Heart left ventricle (tissue), 13 donors: ENCODE data around the gene COL28A1.

Experiments
- POLR2A ChIP-seq, 2 donors: fragments of 450-650 bp; IDR thresholded peaks; one replicate each; pipeline ENCODE4 v1.6.1; 2017; ENCODE audit warnings: antibody characterized with exemption in 2 of 2, mild to moderate bottlenecking in 2 of 2, moderate library complexity in 2 of 2
- TF ChIP-seq, protein P1 (sequence below), 12 donors: fragments of 200-600 bp; sonication (generic) in 4 of 12; IDR thresholded peaks; one replicate each; pipeline versions ENCODE4 v1.5.0 to v1.8.0; 2018 to 2022; ENCODE audit warnings: antibody characterized with exemption in 12 of 12, mild to moderate bottlenecking in 5 of 12
- donor health status: ischemic (EF 13 %, LVEDD 7.1; RV severe dilation, severe dysfunction).
- donor health status: DM: no; HTN: yes; CAD: no.
- donor health status: DM: no; HTN: no; CAD: no.
- donor health status: ischemic (EF 25% LVEDD 6.9; RV normal size, moderate dysfunction).
- donor health status: ischemic (EF 25% LVEDD 5.7; RV mildly dilated, moderate dysfunction).
- donor health status: ischemic (EF 35%, LVEDD 5.7; RV mildly dilated, moderate dysfunction).
- donor health status: nonischemic (EF 11% LVEDD 7.7; RV severe dilation, severe dysfunction).
- donor health status: DM: yes; HTN: yes; CAD: no.
- donor health status: PGD.
- donor health status: ischemic (EF 29% LVEDD 5.4; RV normal size, mild dysfunction).
- donor health status: nonischemic (EF 23%, LVEDD 6.1; RV moderate dilation, normal function).

DNA sequence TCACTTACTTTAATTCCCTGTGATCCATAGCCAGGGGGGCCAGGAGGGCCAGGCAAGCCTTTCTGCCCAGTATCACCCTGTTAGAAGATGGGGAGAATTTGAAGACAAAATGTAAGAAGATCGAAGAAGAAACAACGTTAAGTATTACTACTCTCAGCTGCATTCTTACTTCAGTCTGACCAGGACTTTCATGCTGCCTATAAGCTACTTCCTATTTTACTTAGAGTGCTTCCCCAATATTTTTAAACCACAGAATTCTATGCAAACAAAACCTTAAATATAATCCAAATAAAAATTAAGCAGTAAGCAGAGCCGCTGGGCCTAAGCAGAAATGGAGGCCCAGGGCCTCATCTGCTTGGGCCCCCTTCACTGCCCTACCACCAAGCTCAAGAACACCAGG is 117.8 kb downstream of the COL28A1 start:
- TF ChIP-seq, protein P1, sequence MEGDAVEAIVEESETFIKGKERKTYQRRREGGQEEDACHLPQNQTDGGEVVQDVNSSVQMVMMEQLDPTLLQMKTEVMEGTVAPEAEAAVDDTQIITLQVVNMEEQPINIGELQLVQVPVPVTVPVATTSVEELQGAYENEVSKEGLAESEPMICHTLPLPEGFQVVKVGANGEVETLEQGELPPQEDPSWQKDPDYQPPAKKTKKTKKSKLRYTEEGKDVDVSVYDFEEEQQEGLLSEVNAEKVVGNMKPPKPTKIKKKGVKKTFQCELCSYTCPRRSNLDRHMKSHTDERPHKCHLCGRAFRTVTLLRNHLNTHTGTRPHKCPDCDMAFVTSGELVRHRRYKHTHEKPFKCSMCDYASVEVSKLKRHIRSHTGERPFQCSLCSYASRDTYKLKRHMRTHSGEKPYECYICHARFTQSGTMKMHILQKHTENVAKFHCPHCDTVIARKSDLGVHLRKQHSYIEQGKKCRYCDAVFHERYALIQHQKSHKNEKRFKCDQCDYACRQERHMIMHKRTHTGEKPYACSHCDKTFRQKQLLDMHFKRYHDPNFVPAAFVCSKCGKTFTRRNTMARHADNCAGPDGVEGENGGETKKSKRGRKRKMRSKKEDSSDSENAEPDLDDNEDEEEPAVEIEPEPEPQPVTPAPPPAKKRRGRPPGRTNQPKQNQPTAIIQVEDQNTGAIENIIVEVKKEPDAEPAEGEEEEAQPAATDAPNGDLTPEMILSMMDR (IDR thresholded peaks at IDR 0.05), result no peak
- no peak for TF ChIP-seq POLR2A (IDR thresholded peaks at IDR 0.05)
